ENCODE results near the gene SCAF4.
A peak's percentile ranks its signal among the peaks of the same experiment; 100 is the strongest.

Gene SCAF4

DNA sequence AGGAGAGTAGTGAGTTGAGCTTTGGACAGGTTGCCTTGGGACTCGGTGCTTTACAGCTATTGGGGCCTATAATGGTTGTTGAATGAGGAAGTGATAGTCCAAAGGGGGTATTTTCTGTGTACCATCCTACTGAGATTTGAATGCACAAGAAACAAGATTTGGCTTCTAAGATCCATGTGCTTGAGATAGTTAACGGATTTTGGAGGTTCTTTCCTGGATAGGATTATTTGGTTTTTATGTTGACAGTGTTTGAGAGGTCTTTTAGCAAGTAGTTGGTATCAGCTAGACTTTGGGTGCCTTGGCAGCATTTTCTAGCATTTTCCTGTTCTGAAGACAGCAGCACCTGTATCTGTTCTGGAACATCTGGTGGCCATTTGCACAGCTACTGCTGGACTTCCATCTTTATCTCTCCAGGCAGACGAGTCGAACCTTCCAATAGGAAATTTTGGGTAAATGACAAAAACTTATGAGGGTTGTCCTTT is 3.6 kb upstream of the SCAF4 start:
- no peak for DNase-seq

GRCh38 chr21:31733551-31734149 is 1.7 kb upstream of the SCAF4 start:
- no peak for DNase-seq

DNA sequence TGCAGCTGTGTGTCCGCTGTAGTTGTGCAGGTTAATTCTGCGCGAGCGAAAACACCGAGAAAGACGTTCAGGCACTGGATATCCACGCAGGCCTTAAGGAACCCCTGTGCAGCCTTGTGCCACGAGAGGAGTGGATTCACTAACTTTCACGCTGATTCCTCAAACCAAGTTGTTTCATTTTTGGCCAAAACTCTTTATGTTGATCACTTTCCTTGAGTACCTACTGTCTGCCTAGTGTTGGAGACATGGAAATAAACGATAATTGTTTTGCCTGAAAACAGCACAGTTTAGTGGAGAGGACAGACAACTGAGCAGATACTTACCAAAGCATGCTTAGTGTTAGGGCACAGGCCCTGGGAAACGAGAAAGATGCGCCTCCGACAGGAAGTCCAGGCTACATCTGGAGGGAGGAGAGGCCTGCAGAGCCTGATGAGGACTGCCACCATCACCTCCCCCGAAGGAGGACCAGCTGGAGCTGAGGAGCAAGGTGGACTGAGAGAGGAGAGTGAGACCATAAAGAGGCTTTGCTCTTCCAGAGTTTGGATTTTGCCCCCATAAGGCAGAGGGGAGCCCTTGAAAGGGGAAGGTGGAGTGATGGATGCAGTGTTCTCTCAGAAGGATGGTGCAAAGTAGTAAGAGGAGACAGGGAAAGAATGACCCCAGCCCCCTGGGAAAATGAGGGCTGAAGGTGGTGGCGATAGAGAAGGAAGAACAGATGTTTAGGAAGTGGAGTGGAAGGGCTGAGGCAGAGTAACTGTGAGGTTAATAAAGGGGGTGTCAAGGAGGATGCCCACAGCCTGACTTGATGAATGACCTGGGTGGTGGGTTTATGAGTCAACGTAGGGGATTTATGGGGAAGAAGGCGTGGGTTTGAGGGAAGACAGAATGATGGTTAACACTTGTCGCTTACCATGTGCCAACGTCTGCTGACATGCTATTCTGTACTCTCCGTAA is 956 bp upstream of the SCAF4 start:
- no peak for DNase-seq

- DNase-seq, result no peak
Measured at GRCh38 chr21:31731056-31731856, 662 bp downstream of the SCAF4 start.

GRCh38 chr21:31730712-31731055 is 1.2 kb downstream of the SCAF4 start:
- peak in 1 of 2 experiments; percentile 23 for DNase-seq

- DNase-seq, result no peak
Measured at GRCh38 chr21:31729622-31730343, 2.1 kb downstream of the SCAF4 start.

GRCh38 chr21:31728952-31729351 is 3.0 kb downstream of the SCAF4 start:
- DNase-seq, result no peak

- no peak for DNase-seq
Measured at GRCh38 chr21:31728191-31728590, 3.7 kb downstream of the SCAF4 start.

DNA sequence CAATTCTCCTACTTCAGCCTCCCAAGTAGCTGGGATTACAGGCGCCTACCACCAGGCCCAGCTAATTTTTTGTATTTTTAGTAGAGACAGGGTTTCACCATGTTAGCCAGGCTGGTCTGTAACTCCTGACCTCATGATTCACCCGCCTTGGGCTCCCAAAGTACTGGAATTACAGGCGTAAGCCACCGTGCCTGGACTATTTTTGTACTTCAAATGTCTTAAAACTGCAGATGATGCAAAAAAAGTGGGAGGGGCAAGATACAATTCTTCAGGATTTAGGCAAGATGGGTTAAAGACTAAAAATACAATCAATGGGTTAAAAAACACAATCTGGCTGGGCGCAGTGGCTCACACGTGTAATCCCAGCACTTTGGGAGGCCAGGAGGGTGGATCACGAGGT is 4.7 kb downstream of the SCAF4 start:
- no peak for DNase-seq

- DNase-seq, result no peak
Measured at GRCh38 chr21:31726407-31726806, 5.5 kb downstream of the SCAF4 start.

DNA sequence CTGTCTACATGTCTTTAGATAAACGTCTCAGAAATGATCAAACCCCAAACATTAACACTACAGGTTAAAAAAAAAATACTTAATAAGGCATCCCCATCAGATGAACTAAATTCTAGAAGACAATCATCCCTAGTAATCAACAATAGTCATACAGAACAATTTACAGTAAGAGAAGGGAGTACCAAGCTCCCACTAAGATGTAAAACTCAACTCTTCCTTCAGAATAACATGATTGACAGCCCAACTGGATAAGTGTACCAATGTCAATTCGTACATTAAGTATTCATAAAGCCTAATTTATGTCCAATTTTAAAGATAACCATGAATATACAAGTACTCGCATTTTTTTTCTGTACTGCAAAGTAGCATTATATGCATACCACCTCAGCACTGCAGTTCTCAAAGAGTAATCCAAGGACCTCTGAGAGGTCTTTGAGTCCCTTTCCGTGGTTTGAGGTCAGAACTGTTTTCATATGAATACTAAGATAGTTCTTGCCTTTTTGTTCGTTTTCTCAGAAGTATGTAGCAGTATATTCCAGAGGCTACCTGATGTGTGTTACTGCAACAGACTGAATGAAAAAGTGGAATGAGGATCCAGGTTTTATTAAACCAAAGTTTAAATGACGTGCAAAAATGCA is 6.6 kb downstream of the SCAF4 start:
- DNase-seq, result no peak

DNA sequence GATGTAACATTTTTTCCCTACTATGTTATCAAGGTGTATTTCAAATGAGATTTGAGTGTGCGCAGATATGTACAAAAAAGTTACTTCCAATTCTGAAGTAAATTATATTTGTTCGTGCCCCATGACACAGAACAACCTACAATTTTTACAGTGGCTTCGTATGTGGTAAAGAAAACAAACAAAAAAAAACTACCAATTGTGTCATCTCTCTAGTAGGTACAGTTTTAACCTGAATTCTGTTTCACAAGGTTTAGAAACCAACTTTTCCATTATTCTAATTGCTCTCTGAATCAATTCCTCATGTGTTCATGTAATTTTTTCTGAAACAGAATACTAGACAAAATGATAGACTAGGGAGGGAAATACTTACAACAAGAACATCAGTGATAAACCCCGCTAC is 7.4 kb downstream of the SCAF4 start:
- no peak for DNase-seq

DNA sequence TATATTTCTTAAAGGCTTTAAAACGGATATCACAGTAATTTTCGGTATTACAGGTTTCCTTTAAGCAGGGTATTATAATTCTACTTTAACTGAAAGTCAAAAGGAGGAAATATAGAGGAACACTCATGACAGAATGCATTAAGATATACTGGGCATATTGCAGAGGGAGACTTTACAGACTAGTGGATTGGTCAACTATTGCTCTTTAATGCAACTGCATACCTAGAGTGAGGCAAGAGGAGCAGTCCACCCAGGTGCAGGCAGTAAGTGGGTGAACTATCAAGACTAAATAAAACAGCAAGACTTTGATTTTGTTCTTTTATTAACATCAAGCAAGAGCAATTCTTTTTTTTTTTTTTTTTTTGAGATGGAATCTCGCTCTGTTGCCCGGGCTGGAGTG is 10.5 kb downstream of the SCAF4 start:
- no peak for DNase-seq

DNA sequence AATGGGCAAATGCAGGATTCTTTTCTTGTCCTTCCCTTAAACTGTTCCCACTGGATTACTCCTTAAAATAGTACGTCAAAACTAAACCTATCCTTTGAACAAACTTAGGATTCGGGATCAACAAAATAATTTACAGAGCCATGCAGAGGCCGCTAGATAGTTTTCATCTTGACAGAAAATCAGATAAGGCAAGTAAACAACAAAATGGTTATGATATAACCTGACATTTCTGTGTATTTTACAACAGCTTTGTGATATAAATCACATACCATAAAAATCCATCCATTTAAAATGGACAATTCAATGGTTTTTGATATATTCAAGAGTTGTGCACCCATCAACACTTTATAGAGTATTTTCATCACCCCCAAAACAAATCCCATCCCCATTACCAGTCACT is 11.2 kb downstream of the SCAF4 start:
- no peak for DNase-seq

- DNase-seq, result no peak
Measured at GRCh38 chr21:31720330-31720729, 11.6 kb downstream of the SCAF4 start.

- DNase-seq, result no peak
Measured at GRCh38 chr21:31716106-31716505, 15.8 kb downstream of the SCAF4 start.

- no peak for DNase-seq
Measured at GRCh38 chr21:31714741-31715365, 17.1 kb downstream of the SCAF4 start.

DNA sequence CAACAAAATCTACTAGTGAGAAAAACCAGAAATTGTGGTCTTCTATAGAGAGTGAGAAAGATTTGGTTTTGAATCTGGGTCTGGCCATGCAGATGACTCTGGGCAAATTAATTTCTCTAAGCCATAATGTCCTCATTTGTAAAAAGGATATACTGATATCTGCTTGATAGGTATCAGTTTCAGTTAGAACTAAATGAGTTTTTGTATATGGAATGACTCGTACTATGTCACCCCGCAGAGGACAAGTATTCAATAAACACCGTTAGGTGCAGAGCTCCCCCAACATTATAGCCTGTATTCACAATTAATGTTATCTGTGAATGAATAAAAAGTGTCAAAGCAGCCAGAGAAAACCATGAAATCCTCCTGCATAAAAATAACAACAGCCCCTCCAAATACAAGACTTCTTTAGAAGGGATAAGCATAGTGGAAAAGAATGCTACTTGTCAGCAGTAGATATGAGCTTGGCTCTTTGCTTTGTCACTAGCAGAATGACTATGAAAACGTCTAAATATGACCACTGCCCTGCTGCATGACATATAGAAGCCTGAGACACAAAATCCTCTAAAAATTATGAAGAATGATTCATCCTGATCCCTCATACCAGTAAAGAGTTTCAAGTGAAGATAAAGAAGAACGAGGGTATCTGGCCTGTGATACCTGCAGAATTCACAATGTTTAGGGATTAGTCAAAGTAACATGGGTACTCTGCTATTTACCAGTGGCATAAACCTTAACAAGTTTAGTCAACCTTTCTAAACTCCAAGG is 17.8 kb downstream of the SCAF4 start:
- DNase-seq, result no peak

GRCh38 chr21:31713115-31713514 is 18.8 kb downstream of the SCAF4 start:
- no peak for DNase-seq

DNA sequence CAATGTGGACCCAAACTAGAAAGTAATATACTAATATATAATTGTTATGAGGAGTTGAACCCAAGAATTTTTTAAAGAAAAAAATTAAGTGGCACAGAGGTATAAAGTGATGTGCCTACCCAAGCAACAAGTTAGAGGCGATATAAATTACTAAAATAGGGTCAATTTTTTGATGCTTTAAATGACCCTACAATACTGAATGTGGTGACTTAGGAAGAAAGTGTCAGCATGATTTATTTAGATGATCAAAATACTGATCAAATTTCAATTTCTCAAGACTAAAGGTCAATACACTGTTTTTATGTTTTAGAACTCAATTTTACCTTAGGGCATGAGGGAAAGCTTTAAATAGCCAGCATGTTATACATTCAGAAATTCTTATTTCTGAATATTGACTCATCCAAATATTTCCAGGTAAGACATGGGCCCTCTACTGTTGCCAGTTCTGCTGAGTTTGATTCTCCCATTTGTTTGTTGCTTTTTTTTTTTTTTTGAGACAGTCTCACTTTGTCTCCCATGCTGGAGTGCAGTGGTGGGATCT is 20.1 kb downstream of the SCAF4 start:
- no peak for DNase-seq

GRCh38 chr21:31711326-31711725 is 20.6 kb downstream of the SCAF4 start:
- no peak for DNase-seq
